Measurements from ENCODE around the gene NUDT3. TPM values are rescaled to one million over a fixed set of nuclear protein-coding genes. Genes with fewer than 3 reads are reported as not detected.

NUDT3 gene
- total RNA-seq, 1 donor from 2014 or later, result 37.1 TPM

Other genes with a start within 250 kb of the NUDT3 start
- gene GRM4, start 246.6 kb downstream of the NUDT3 start, total RNA-seq, result not detected in 2 replicates
- 271 and 415 TPM in 2 replicates for gene HMGA1, start 155.8 kb downstream of the NUDT3 start, total RNA-seq
- 17.4 and 25.2 TPM in 2 replicates for gene SMIM29, start 143.7 kb downstream of the NUDT3 start, total RNA-seq
- gene RPS10, start 33.4 kb upstream of the NUDT3 start, total RNA-seq, result 1,161 and 1,833 TPM in 2 replicates
- gene PACSIN1, start 73.4 kb upstream of the NUDT3 start, total RNA-seq, result not detected in 2 replicates
- gene SPDEF, start 163.7 kb upstream of the NUDT3 start, total RNA-seq, result 0.11 TPM in 1 of 2 replicates, not detected in the other